ENCODE data around the gene PAK2. TPM values are rescaled to one million over a fixed set of nuclear protein-coding genes. Genes with fewer than 3 reads are reported as not detected.
A peak's percentile ranks its signal among the peaks of the same experiment; 100 is the strongest.

PAK2 gene
- total and polyA plus RNA-seq, 9 of the 15 experiments (the other 6 are each of a cell fraction or from before 2014, with no cell fraction given): 13.2 to 72.4 (median 35.7) TPM

DNA sequence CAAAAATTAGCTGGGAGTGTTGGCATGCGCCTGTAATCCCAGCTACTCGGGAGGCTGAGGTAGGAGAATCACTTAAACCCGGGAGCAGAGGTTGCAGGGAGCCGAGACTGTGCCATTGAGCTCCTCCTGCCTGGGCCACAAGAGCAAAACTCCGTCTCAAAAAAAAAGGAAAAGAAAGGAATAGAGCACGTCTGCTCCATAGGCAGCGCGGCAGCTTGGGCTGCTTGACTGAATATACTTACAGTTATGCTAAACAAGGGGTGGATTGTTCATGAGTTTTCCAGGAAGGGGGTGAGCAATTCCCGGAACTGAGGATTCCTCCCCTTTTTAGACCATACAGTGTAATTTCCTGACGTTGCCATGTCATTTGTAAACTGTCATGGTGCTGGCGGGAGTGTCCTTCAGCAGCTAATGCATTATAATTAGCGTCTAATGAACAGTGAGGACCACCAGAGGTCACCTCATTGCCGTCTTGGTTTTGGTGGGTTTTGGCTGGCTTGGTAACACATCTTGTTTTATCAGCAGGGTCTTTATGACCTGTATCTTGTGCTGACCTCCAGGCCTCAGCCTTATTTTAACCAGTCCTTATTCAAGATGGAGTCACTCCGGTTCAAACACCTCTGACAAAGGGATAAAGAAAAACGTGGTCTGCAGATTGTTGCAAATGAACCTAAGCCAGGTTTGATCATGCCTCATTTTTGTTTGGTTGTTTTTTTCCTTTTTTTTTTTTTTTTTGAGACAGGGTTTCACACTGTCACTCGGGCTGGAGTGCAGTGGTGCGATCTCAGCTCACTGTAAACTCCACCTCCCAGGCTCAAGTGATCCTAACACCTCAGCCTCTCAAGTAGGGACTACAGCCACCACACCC lies 103.1 kb downstream of the PAK2 start (continued):
- TF ChIP-seq, protein P1, sequence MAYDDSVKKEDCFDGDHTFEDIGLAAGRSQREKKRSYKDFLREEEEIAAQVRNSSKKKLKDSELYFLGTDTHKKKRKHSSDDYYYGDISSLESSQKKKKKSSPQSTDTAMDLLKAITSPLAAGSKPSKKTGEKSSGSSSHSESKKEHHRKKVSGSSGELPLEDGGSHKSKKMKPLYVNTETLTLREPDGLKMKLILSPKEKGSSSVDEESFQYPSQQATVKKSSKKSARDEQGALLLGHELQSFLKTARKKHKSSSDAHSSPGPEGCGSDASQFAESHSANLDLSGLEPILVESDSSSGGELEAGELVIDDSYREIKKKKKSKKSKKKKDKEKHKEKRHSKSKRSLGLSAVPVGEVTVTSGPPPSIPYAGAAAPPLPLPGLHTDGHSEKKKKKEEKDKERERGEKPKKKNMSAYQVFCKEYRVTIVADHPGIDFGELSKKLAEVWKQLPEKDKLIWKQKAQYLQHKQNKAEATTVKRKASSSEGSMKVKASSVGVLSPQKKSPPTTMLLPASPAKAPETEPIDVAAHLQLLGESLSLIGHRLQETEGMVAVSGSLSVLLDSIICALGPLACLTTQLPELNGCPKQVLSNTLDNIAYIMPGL (CRISPR knock-in tag; IDR thresholded peaks at IDR 0.05): no peak
- TF ChIP-seq, protein P2, sequence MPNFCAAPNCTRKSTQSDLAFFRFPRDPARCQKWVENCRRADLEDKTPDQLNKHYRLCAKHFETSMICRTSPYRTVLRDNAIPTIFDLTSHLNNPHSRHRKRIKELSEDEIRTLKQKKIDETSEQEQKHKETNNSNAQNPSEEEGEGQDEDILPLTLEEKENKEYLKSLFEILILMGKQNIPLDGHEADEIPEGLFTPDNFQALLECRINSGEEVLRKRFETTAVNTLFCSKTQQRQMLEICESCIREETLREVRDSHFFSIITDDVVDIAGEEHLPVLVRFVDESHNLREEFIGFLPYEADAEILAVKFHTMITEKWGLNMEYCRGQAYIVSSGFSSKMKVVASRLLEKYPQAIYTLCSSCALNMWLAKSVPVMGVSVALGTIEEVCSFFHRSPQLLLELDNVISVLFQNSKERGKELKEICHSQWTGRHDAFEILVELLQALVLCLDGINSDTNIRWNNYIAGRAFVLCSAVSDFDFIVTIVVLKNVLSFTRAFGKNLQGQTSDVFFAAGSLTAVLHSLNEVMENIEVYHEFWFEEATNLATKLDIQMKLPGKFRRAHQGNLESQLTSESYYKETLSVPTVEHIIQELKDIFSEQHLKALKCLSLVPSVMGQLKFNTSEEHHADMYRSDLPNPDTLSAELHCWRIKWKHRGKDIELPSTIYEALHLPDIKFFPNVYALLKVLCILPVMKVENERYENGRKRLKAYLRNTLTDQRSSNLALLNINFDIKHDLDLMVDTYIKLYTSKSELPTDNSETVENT (CRISPR knock-in tag; IDR thresholded peaks at IDR 0.05): 0 out of 2 replicates have a peak, but pooled peaks have one; percentile 14
- TF ChIP-seq ETV6 (IDR thresholded peaks at IDR 0.05; ENCODE audit: borderline replicate concordance in 1 of 2, low read depth in 2 of 2, low read length in 1 of 2) (peak; percentile 44 to 71; a peak in 3 of 4 replicates), ETV6 (CRISPR knock-in tag; IDR thresholded peaks at IDR 0.05; ENCODE audit: borderline replicate concordance) (no peak), POU5F1 (IDR thresholded peaks at IDR 0.05; ENCODE audit: borderline replicate concordance, low read depth, low read length, partially characterized antibody) (no peak), DNMT1 (IDR thresholded peaks at IDR 0.05) (no peak), CAMTA2 (CRISPR knock-in tag; conservative IDR thresholded peaks at IDR 0.05) (peak; percentile 95), TAF1 (IDR thresholded peaks at IDR 0.05; ENCODE audit: control insufficient read depth, extremely low read depth, insufficient read depth, low read length, severe bottlenecking) (peak; percentile 68), ZNF57 (CRISPR knock-in tag; IDR thresholded peaks at IDR 0.05) (peak; percentile 97), LCOR (CRISPR knock-in tag; IDR thresholded peaks at IDR 0.05) (no peak; the same call in 1 of the 2 replicates), PTTG1 (tag; IDR thresholded peaks at IDR 0.05; ENCODE audit: low read depth) (peak; percentile 100), GABPB2 (CRISPR knock-in tag; conservative IDR thresholded peaks at IDR 0.05) (peak; percentile 96), SRSF3 (IDR thresholded peaks at IDR 0.05; ENCODE audit: insufficient read depth, low read length) (no peak), TCF7 (IDR thresholded peaks at IDR 0.05; ENCODE audit: borderline replicate concordance) (no peak), JUNB (CRISPR knock-in tag; conservative IDR thresholded peaks at IDR 0.05) (no peak; the same call in 1 of the 2 replicates), POLR2AphosphoS2 (IDR thresholded peaks at IDR 0.05; ENCODE audit: low read length) (no peak), ZBED1 (IDR thresholded peaks at IDR 0.05) (no peak), POLR2H (tag; IDR thresholded peaks at IDR 0.05; ENCODE audit: low read depth) (peak; percentile 98), RNF2 (IDR thresholded peaks at IDR 0.05) (peak; percentile 55; the same call in 1 of the 2 replicates)
- TF ChIP-seq, protein P3, sequence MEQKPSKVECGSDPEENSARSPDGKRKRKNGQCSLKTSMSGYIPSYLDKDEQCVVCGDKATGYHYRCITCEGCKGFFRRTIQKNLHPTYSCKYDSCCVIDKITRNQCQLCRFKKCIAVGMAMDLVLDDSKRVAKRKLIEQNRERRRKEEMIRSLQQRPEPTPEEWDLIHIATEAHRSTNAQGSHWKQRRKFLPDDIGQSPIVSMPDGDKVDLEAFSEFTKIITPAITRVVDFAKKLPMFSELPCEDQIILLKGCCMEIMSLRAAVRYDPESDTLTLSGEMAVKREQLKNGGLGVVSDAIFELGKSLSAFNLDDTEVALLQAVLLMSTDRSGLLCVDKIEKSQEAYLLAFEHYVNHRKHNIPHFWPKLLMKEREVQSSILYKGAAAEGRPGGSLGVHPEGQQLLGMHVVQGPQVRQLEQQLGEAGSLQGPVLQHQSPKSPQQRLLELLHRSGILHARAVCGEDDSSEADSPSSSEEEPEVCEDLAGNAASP (IDR thresholded peaks at IDR 0.05): no peak
